Activated CD8-positive, alpha-beta T cell treated with anti-CD3 and anti-CD28 coated beads for 36 hours (primary cell): ENCODE data around the gene DSG1. TPM values are rescaled to one million over a fixed set of nuclear protein-coding genes. Genes with fewer than 3 reads are reported as not detected.
"Not testable (repeated sequence)": the region's sequence is repeated elsewhere in the genome, so short reads cannot be mapped to it uniquely, and the experiment has no call there.

Experiments used
- ATAC-seq: fragments of 200-7000 bp; cut with Tn5 transposase; one replicate; pipeline ENCODE4 v1.10.0; 2021; ENCODE audit warnings: mild to moderate bottlenecking, moderate library complexity
- CTCF ChIA-PET: fragments of 350-600 bp; sonication (Branson Sonifier 250); formaldehyde crosslinking; loops from one replicate; lab custom pipeline; 2021; ENCODE audit warnings: antibody characterized with exemption; lab: Charles Lee
- POLR2A ChIA-PET: fragments of 350-600 bp; sonication (Branson Sonifier 250); formaldehyde crosslinking; loops from one replicate; lab custom pipeline; 2021; ENCODE audit warnings: antibody characterized with exemption; lab: Charles Lee
- DNase-seq: peaks from one replicate; pipeline ENCODE4 v3.0.0-alpha.2; 2020
- H3K27ac Mint-ChIP-seq: one replicate; pipeline ENCODE4 v1.8.0; 2021; ENCODE audit warnings: mild to moderate bottlenecking, mixed read lengths
- H3K27me3 Mint-ChIP-seq: one replicate; pipeline ENCODE4 v1.8.0; 2021; ENCODE audit warnings: mixed read lengths
- H3K36me3 Mint-ChIP-seq: one replicate; pipeline ENCODE4 v1.8.0; 2021; ENCODE audit warnings: low read depth, mixed read lengths
- H3K4me1 Mint-ChIP-seq: one replicate; pipeline ENCODE4 v1.8.0; 2021; ENCODE audit warnings: low read depth, mixed read lengths
- H3K4me3 Mint-ChIP-seq: one replicate; pipeline ENCODE4 v1.8.0; 2021; ENCODE audit warnings: mild to moderate bottlenecking, moderate library complexity, mixed read lengths
- H3K9me3 Mint-ChIP-seq: one replicate; pipeline ENCODE4 v1.8.0; 2021; ENCODE audit warnings: mixed read lengths
- CTCF ChIP-seq: fragments of 200-600 bp; IDR thresholded peaks from one replicate; pipeline ENCODE4 v1.8.0; 2022; ENCODE audit warnings: antibody characterized with exemption, mild to moderate bottlenecking
- intact Hi-C: fragments of 100-400 bp; cut with micrococcal nuclease; formaldehyde crosslinking; loops from one replicate; pipeline ENCODE4 v1.10.0; 2022
- total RNA-seq, 2 experiments: library from RNA; stranded (reverse); gene quantifications; one replicate each; pipeline ENCODE4 v1.2.3, GENCODE V29; 2021

Gene DSG1
- total RNA-seq, 2 experiments from 2014 or later, result not detected

DNA sequence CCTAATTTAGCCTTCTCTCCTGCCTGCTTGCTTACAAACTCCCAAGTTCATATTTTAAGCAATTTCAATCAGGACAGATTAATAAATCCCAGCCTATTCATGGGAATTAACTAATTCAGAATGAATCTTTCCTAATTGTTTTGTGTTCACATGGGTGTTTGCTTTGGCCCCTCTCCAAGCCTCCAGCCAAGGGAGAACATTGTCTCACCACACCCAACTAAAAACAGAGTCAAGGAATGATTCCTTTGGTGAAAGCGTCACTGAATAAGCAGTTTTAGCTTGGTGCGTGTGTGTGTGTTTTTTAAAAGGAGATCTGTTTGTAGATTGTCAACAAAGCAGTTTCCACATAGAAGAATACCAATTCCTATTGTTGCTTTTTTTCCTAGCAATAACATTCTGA, 43.0 kb upstream of the DSG1 start:
- Mint-ChIP-seq H3K4me3 (no peak overlapping the region), H3K36me3 (no peaks in the 10 kb centered on the region), H3K27me3 (no peaks in the 10 kb centered on the region), H3K9me3 (no peaks in the 10 kb centered on the region), H3K4me1 (no peaks in the 10 kb centered on the region), H3K27ac (no peak overlapping the region)
- ATAC-seq, result no peak
- DNase-seq, result no peak
- CTCF ChIA-PET, result no interaction called here
- intact Hi-C loops, result no loop called here
- POLR2A ChIA-PET, result no interaction called here
- no peak for TF ChIP-seq CTCF

- H3K4me1 Mint-ChIP-seq, result no peaks in the 10 kb centered on the region
- no peaks in the 10 kb centered on the region for H3K36me3 Mint-ChIP-seq
- no peak for ATAC-seq
- H3K27ac Mint-ChIP-seq, result no peak overlapping the region
- TF ChIP-seq CTCF, result no peak
- intact Hi-C loops, result no loop called here
- ChIA-PET CTCF (no interaction called here), POLR2A (no interaction called here)
- no peak for DNase-seq
- H3K9me3 Mint-ChIP-seq, result no peaks in the 10 kb centered on the region
- H3K4me3 Mint-ChIP-seq, result no peak overlapping the region
- H3K27me3 Mint-ChIP-seq, result no peaks in the 10 kb centered on the region
Measured at GRCh38 chr18:31275722-31276463, 42.1 kb upstream of the DSG1 start.

DNA sequence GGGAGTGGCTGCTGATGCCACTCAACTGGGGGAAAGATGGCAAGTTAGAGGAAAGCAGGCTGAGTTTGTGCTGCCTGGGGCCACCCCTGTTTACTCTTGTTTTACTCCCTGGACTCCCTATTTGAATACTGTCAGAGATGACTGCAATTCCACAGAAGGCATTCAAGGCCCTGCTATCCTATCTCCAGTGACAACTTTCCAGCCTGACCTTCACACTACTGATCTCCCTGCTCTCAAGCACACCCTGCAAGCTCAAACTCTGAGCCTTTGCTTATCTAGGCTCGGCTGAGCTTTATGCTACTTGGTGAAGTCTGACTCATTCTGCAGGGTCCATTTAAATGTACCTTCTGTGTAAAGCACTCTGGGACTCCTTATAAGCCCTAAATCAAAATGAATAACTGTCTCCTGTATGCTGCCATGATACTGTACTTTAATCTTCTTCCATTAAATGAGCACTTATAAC, 39.3 kb upstream of the DSG1 start:
- no peaks in the 10 kb centered on the region for H3K4me1 Mint-ChIP-seq
- DNase-seq, result no peak
- CTCF ChIA-PET, result no interaction called here

GRCh38 chr18:31280502-31280901, 37.5 kb upstream of the DSG1 start:
- no peak overlapping the region for H3K4me3 Mint-ChIP-seq
- ATAC-seq (no peak), DNase-seq (no peak)
- H3K9me3 Mint-ChIP-seq, result no peaks in the 10 kb centered on the region
- no peaks in the 10 kb centered on the region for H3K4me1 Mint-ChIP-seq
- no peak for TF ChIP-seq CTCF
- no peak overlapping the region for H3K27ac Mint-ChIP-seq
- intact Hi-C loops, result no loop called here
- ChIA-PET CTCF (no interaction called here), POLR2A (no interaction called here)
- H3K36me3 Mint-ChIP-seq, result no peaks in the 10 kb centered on the region
- no peaks in the 10 kb centered on the region for H3K27me3 Mint-ChIP-seq

More for the DNA sequence above, 39.3 kb upstream of the DSG1 start:
- Mint-ChIP-seq H3K4me3 (no peak overlapping the region), H3K36me3 (no peaks in the 10 kb centered on the region), H3K27me3 (no peaks in the 10 kb centered on the region), H3K9me3 (no peaks in the 10 kb centered on the region), H3K27ac (no peak overlapping the region)
- no peak for TF ChIP-seq CTCF
- POLR2A ChIA-PET, result no interaction called here
- intact Hi-C loops, result no loop called here
- ATAC-seq, result no peak

DNA sequence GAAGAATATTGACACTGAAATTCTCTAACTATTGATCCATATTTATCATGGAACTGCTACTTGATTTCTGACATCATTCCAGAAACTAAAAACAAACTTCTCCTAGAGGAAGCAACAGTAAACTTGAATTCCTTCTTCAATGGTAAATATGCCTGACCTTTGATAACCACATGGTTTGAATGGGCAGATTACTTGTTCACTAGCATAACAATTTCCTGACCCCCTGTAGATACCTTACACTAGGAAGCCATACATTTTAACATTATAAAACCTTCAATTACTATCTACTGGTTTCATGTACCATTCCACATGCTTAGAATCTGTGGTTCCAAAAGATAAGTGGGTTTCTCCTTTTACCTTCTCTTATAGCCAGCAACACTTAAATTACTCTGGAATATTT, 36.5 kb upstream of the DSG1 start:
- DNase-seq (no peak), ATAC-seq (no peak)
- no peaks in the 10 kb centered on the region for H3K9me3 Mint-ChIP-seq
- intact Hi-C loops, result no loop called here
- TF ChIP-seq CTCF, result no peak
- CTCF ChIA-PET, result no interaction called here
- H3K27me3 Mint-ChIP-seq, result no peaks in the 10 kb centered on the region
- no peaks in the 10 kb centered on the region for H3K36me3 Mint-ChIP-seq
- H3K4me3 Mint-ChIP-seq, result no peak overlapping the region
- no peaks in the 10 kb centered on the region for H3K4me1 Mint-ChIP-seq
- no peak overlapping the region for H3K27ac Mint-ChIP-seq
- POLR2A ChIA-PET, result no interaction called here

GRCh38 chr18:31289446-31289845, 28.5 kb upstream of the DSG1 start:
- intact Hi-C loops, POLR2A ChIA-PET, H3K27me3 Mint-ChIP-seq, H3K36me3 Mint-ChIP-seq, H3K4me1 Mint-ChIP-seq, DNase-seq, CTCF ChIA-PET, ATAC-seq, H3K4me3 Mint-ChIP-seq, H3K27ac Mint-ChIP-seq: not testable (repeated sequence)
- H3K9me3 Mint-ChIP-seq, result peaks cover 24% of the 10 kb centered on the region
